ENCODE data around the gene KDSR.

- TF ChIP-seq POLR2A (IDR thresholded peaks at IDR 0.05; ENCODE audit: low read depth, low read length) (no peak), POLR2AphosphoS5 (IDR thresholded peaks at IDR 0.05; ENCODE audit: low read depth, low read length) (no peak)
These were observed 12.6 kb upstream of the KDSR start for GRCh38 chr18:63379639-63379962.

Measured in GM12892 (cell line).